Measurements from ENCODE around the gene MAN1A1. TPM values are rescaled to one million over a fixed set of nuclear protein-coding genes. Genes with fewer than 3 reads are reported as not detected.
A peak's percentile ranks its signal among the peaks of the same experiment; 100 is the strongest.

Gene MAN1A1
- total RNA-seq, 2 donors from 2014 or later: 85.4 to 109 TPM

- Histone ChIP-seq H3K27me3 (no peaks in the 10 kb centered on the region), H3K4me3 (no peak overlapping the region), H3K9me3 (no peaks in the 10 kb centered on the region), H3K4me1 (peaks cover 5% of the 10 kb centered on the region), H3K36me3 (replicated peaks in 1 of 2; ENCODE audit: insufficient read depth in 1 of 2, low read depth in 2 of 2) (no peaks in the 10 kb centered on the region), H3K27ac (no peak overlapping the region)
- no peak for DNase-seq
- WGBS, 2 donors: 84 to 94% methylated on average over 2 of the region's 2 CpGs
- TF ChIP-seq CTCF (IDR thresholded peaks at IDR 0.05): no peak
- no peak for TF ChIP-seq POLR2A (IDR thresholded peaks at IDR 0.05)
- intact Hi-C loops (cut with DNase I): no loop called here
- ATAC-seq: no peak
Measured at GRCh38 chr6:119227377-119227776, 122.2 kb downstream of the MAN1A1 start.

GRCh38 chr6:119226089-119226488, 123.5 kb downstream of the MAN1A1 start:
- intact Hi-C loops (cut with DNase I): no loop called here
- peak in 3 of 4 donors; percentile 23 to 43 (median 26) for DNase-seq
- no peak for TF ChIP-seq POLR2A (IDR thresholded peaks at IDR 0.05)
- no peak for TF ChIP-seq CTCF (IDR thresholded peaks at IDR 0.05)
- Histone ChIP-seq H3K4me1 (peaks cover 5% of the 10 kb centered on the region), H3K36me3 (replicated peaks in 1 of 2; ENCODE audit: insufficient read depth in 1 of 2, low read depth in 2 of 2) (no peaks in the 10 kb centered on the region), H3K27me3 (no peaks in the 10 kb centered on the region), H3K9me3 (no peaks in the 10 kb centered on the region), H3K27ac (no peak overlapping the region), H3K4me3 (no peak overlapping the region)
- no peak for ATAC-seq
- WGBS, 2 donors: 53 to 63% methylated on average over 4 of the region's 4 CpGs

GRCh38 chr6:119224095-119224701, 125.4 kb downstream of the MAN1A1 start:
- no peaks in the 10 kb centered on the region for H3K36me3 ChIP-seq (replicated peaks in 1 of 2; ENCODE audit: insufficient read depth in 1 of 2, low read depth in 2 of 2)
- 46 to 54% methylated on average over 4 of the region's 4 CpGs for WGBS, 2 donors
- peaks cover 12% of the 10 kb centered on the region for H3K4me1 ChIP-seq
- intact Hi-C loops (cut with DNase I): no loop called here
- no peak overlapping the region for H3K4me3 ChIP-seq
- DNase-seq: no peak
- ATAC-seq: peak; percentile 9
- no peaks in the 10 kb centered on the region for H3K27me3 ChIP-seq
- TF ChIP-seq POLR2A (IDR thresholded peaks at IDR 0.05) (no peak), CTCF (IDR thresholded peaks at IDR 0.05) (no peak)
- H3K27ac ChIP-seq: peak overlapping the region in 1 of 4 donors; percentile 24
- H3K9me3 ChIP-seq: no peaks in the 10 kb centered on the region

- intact Hi-C loops (cut with DNase I): no loop called here
- no peak for ATAC-seq
Measured at GRCh38 chr6:119220452-119220851, 129.1 kb downstream of the MAN1A1 start.

More at GRCh38 chr6:119220452-119220851, 129.1 kb downstream of the MAN1A1 start:
- no peak overlapping the region for H3K27ac ChIP-seq
- H3K36me3 ChIP-seq (replicated peaks in 1 of 2; ENCODE audit: insufficient read depth in 1 of 2, low read depth in 2 of 2): no peaks in the 10 kb centered on the region
- H3K4me3 ChIP-seq: no peak overlapping the region
- 50 to 62% methylated on average over 1 of the region's 1 CpG for WGBS, 2 donors
- no peaks in the 10 kb centered on the region for H3K27me3 ChIP-seq
- no peaks in the 10 kb centered on the region for H3K9me3 ChIP-seq
- TF ChIP-seq POLR2A (IDR thresholded peaks at IDR 0.05): no peak
- no peak for TF ChIP-seq CTCF (IDR thresholded peaks at IDR 0.05)
- peaks cover 23% of the 10 kb centered on the region for H3K4me1 ChIP-seq
- DNase-seq: no peak

Measured in body of pancreas (tissue), 4 donors.